Cardiac septum (tissue), 1 donor: Measurements from ENCODE around the gene CDHR2. TPM values are rescaled to one million over a fixed set of nuclear protein-coding genes. Genes with fewer than 3 reads are reported as not detected.
A peak's percentile ranks its signal among the peaks of the same experiment; 100 is the strongest.

Experiments used
- DNase-seq: peaks from one replicate; pipeline ENCODE4 v3.0.0-alpha.2; 2020; ENCODE audit warnings: low spot score
- intact Hi-C: fragments of 100-400 bp; cut with DNase I; formaldehyde crosslinking; loops from one replicate; pipeline ENCODE4 v1.14.0; 2022
- total RNA-seq: library from RNA; stranded (reverse); fragmentation: NEBNext Ultra II Directional; extraction: Animal tissue kit (Norgen Biotek cat#: 25700); gene quantifications from one replicate; pipeline ENCODE4 v1.2.1, GENCODE V29; 2021
- donor health status: DM: no; HTN: no; CAD: no.

CDHR2 gene
- total RNA-seq, 1 donor from 2014 or later, result 0.51 TPM

DNA sequence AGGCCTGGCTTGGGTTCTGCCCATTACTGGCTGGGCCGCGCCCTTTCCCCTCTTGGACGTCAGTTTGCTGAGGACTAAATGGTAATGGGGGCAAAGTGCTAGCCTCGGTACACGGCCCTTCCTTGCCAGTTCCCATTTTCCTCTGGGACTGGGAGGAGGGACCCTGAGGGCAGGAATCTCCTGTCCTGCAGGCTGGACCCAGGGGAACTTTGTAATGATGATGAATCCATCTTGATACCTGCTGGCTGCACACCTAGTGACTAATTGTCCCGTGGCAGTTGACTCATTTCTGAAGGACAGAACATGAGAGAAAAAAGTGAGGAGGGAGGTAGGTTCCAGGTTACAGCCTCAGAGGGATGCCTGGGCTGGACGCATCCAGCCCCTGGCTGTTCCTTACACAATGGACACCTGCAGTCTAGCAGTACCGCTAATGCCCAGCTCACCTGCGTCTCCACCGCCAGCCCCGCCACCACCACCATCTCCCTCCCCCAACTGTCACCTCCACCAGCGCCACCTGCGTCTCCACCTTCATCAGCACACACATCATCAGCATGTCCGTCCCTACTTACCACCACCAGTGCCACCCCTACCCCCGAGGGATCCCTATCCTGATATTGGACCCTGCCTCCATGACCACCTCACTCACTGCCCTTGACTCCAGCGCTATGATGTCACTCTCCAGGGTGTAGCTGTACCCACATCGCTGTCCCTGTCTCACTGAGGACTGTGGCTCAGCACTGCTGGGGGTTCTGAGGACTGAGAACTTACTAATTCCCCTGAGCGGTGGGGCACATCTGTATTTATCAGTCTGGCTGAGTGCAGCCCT, 4.3 kb downstream of the CDHR2 start:
- intact Hi-C loops, result no loop called here
- no peak for DNase-seq

- intact Hi-C loops, result no loop called here
- no peak for DNase-seq
Measured at GRCh38 chr5:176557846-176558245, 8.7 kb downstream of the CDHR2 start.

DNA sequence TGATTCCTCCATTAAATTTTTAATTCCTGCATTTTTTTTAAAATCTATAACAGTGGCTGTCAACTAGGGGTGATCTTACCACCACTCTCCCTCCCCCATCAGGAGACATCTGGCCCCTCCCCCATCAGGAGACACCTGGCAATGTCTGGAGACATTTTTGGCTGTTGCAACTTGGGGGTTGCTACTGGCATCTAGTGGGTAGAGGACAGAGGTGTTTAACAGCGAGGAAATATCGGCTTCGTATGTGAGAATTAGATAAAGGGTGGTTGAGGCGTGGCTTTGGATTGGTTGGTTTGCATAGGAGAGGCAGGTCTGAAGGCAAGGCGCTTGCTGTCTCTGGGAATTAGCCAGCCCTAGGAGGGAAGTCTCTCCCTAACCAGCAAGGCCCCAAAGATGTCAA, 10.5 kb downstream of the CDHR2 start:
- intact Hi-C loops, result no loop called here
- DNase-seq, result no peak

GRCh38 chr5:176560364-176560763, 11.2 kb downstream of the CDHR2 start:
- DNase-seq, result no peak
- intact Hi-C loops, result no loop called here

- intact Hi-C loops, result no loop called here
- no peak for DNase-seq
Measured at GRCh38 chr5:176561259-176561658, 12.1 kb downstream of the CDHR2 start.

- no peak for DNase-seq
- intact Hi-C loops, result no loop called here
Measured at GRCh38 chr5:176562189-176562588, 13.0 kb downstream of the CDHR2 start.

DNA sequence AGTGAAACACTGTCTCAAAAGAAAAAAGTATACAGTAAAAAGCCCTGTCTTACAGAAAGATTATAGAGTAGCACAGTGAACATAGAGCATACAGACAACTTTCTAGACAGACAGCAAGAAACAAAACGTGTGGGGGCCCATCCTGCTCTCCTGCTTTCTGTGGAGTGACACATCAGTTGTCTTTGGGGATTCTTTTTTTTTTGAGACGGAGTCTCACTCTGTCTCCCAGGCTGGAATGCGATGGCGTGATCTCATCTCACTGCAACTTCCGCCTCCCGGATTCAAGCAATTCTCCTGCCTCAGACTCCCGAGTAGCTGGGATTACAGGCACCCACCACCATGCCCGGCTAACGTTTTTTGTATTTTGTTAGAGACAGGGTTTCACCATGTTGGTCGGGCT, 14.9 kb downstream of the CDHR2 start:
- intact Hi-C loops, result no loop called here
- no peak for DNase-seq

GRCh38 chr5:176565760-176566288, 16.7 kb downstream of the CDHR2 start:
- no peak for DNase-seq
- intact Hi-C loops, result no loop called here

GRCh38 chr5:176568657-176569056, 19.5 kb downstream of the CDHR2 start:
- DNase-seq, result no peak

GRCh38 chr5:176570044-176570443, 20.9 kb downstream of the CDHR2 start:
- no peak for DNase-seq
- intact Hi-C loops, result no loop called here

More at GRCh38 chr5:176568657-176569056, 19.5 kb downstream of the CDHR2 start:
- intact Hi-C loops, result no loop called here

- intact Hi-C loops, result no loop called here
- DNase-seq, result peak; percentile 88
Measured at GRCh38 chr5:176573564-176574296, 24.6 kb downstream of the CDHR2 start.

- no peak for DNase-seq
- intact Hi-C loops, result no loop called here
Measured at GRCh38 chr5:176574297-176574591, 25.1 kb downstream of the CDHR2 start.

DNA sequence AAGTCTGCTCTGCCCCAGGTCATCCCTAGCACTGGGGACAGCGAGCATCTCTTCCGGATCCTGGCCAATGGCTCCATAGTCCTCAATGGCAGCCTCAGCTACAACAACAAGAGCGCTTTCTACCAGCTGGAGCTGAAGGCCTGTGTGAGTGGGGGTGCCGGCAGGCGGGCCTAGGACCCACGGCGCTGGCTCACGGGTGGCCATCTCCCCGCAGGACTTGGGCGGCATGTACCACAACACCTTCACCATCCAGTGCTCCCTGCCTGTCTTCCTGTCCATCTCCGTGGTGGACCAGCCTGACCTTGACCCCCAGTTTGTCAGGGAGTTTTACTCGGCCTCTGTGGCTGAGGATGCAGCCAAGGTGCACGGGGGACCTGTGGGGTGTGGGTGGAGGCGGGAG, 25.9 kb downstream of the CDHR2 start:
- intact Hi-C loops, result no loop called here
- no peak for DNase-seq

- intact Hi-C loops, result no loop called here
- no peak for DNase-seq
Measured at GRCh38 chr5:176575488-176576422, 26.6 kb downstream of the CDHR2 start.

- intact Hi-C loops, result no loop called here
Measured at GRCh38 chr5:176577312-176578176, 28.4 kb downstream of the CDHR2 start.

GRCh38 chr5:176578391-176578808, 29.3 kb downstream of the CDHR2 start:
- intact Hi-C loops, result no loop called here
- DNase-seq, result no peak

More at GRCh38 chr5:176577312-176578176, 28.4 kb downstream of the CDHR2 start:
- no peak for DNase-seq

DNA sequence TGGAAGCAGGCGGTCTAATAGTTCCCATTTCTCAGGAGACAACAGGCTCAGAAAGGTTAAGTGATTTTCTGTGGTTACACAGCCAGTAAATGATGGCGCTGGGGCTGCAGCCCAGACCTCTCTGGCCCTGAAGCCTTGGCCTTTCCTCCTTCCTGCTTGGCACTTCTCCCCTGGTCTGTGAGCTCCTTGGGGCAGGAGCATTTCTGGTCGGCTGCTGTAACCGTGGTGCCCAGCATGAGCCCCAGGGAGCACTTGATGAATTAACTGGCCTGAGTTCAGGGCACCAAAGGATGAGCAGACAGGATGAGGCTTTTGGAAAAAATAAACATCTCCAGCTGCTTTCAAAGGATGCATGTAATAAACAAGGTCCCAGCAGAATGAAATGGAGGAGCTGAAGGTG, 30.2 kb downstream of the CDHR2 start:
- no peak for DNase-seq
- intact Hi-C loops, result no loop called here

GRCh38 chr5:176581361-176581760, 32.2 kb downstream of the CDHR2 start:
- no peak for DNase-seq
- intact Hi-C loops, result no loop called here

DNA sequence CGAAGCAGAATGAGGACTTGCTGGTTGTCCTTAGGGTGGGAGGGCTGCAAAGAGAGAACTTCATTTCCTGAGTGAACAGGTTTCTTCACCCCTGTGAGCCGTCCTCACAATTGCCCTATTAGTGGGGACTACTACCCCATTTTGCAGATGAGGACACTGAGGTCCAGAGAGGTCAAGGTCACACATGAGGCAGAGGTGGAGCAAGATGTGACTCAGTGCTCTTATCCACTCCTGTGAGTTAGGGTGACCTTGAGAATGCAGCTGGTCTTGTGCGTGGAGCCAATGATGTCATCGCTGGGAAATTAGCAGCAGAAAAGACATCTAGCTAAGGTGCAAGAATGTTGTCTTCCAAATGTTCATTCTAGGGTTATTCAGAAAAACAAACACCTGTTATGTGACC, 33.9 kb downstream of the CDHR2 start:
- no peak for DNase-seq
- intact Hi-C loops, result no loop called here
